ENCODE measurements around the gene TEX9.
"Not testable (repeated sequence)": the region's sequence is repeated elsewhere in the genome, so short reads cannot be mapped to it uniquely, and the experiment has no call there.

TEX9 gene

GRCh38 chr15:56367156-56367555, 1.9 kb downstream of the TEX9 start:
- H3K23ac ChIP-seq (ENCODE audit: low read length) = no peak overlapping the region
- H4K8ac ChIP-seq (ENCODE audit: low read depth, low read length) = no peak overlapping the region
- WGBS (ENCODE audit: extremely low coverage, insufficient coverage, insufficient read length) = no CpG with 5 or more reads among the region's 3 CpGs
- H2BK5ac ChIP-seq (ENCODE audit: low read depth, low read length, poor library complexity) = no peak overlapping the region
- no peak for DNase-seq
- no peak overlapping the region for H3K4me2 ChIP-seq (ENCODE audit: low read length)
- H2BK12ac ChIP-seq (ENCODE audit: low read length) = no peak overlapping the region
- no peaks in the 10 kb centered on the region for H3K36me3 ChIP-seq (ENCODE audit: control insufficient read depth in 1 of 2, insufficient read depth in 2 of 2, low read length in 2 of 2)
- no peaks in the 10 kb centered on the region for H3K79me1 ChIP-seq (ENCODE audit: low read length)
- H2BK120ac ChIP-seq (ENCODE audit: insufficient read depth, low read length, poor library complexity) = no peak overlapping the region
- H4K12ac ChIP-seq (ENCODE audit: low read depth, low read length) = no peak overlapping the region
- no peak overlapping the region for H2AK5ac ChIP-seq (ENCODE audit: low read length)
- no peak overlapping the region for H3K9ac ChIP-seq (ENCODE audit: low read length)
- H3K4ac ChIP-seq (ENCODE audit: low read depth, low read length) = no peak overlapping the region
- H3K18ac ChIP-seq (ENCODE audit: low read length) = no peak overlapping the region
- no peak overlapping the region for H3K14ac ChIP-seq (ENCODE audit: low read length)
- H2AFZ ChIP-seq (ENCODE audit: insufficient read depth, low read length, poor library complexity) = no peak overlapping the region
- H3K27ac ChIP-seq (ENCODE audit: low read depth, low read length) = no peak overlapping the region
- no peak overlapping the region for H4K91ac ChIP-seq (ENCODE audit: low read depth, low read length)
- no peaks in the 10 kb centered on the region for H3K79me2 ChIP-seq (ENCODE audit: control insufficient read depth, insufficient read depth, low read length, poor library complexity)
- no peaks in the 10 kb centered on the region for H3K4me1 ChIP-seq (ENCODE audit: control insufficient read depth in 1 of 2, insufficient read depth in 2 of 2, low read length in 2 of 2)
- H3K9me3 ChIP-seq (ENCODE audit: insufficient read depth, low read depth, low read length) = no peaks in the 10 kb centered on the region
- H3K27me3 ChIP-seq (ENCODE audit: insufficient read depth, low read length) = no peaks in the 10 kb centered on the region
- H3K4me3 ChIP-seq (ENCODE audit: low read depth, low read length) = no peak overlapping the region

GRCh38 chr15:56369234-56369633, 4.0 kb downstream of the TEX9 start:
- Histone ChIP-seq H4K8ac (ENCODE audit: low read depth, low read length) (peak overlapping the region; percentile 28), H3K4me2 (ENCODE audit: low read length) (no peak overlapping the region), H3K27me3 (ENCODE audit: insufficient read depth, low read length) (no peaks in the 10 kb centered on the region), H3K9ac (ENCODE audit: low read length) (no peak overlapping the region), H3K14ac (ENCODE audit: low read length) (peak overlapping the region; percentile 24), H3K23ac (ENCODE audit: low read length) (no peak overlapping the region), H2BK120ac (ENCODE audit: insufficient read depth, low read length, poor library complexity) (no peak overlapping the region), H2BK12ac (ENCODE audit: low read length) (no peak overlapping the region), H3K4me1 (ENCODE audit: control insufficient read depth in 1 of 2, insufficient read depth in 2 of 2, low read length in 2 of 2) (no peaks in the 10 kb centered on the region), H3K27ac (ENCODE audit: low read depth, low read length) (no peak overlapping the region), H3K18ac (ENCODE audit: low read length) (no peak overlapping the region), H3K4ac (ENCODE audit: low read depth, low read length) (no peak overlapping the region), H3K79me1 (ENCODE audit: low read length) (no peaks in the 10 kb centered on the region), H3K9me3 (ENCODE audit: insufficient read depth, low read depth, low read length) (no peaks in the 10 kb centered on the region), H2AK5ac (ENCODE audit: low read length) (no peak overlapping the region), H3K36me3 (ENCODE audit: control insufficient read depth in 1 of 2, insufficient read depth in 2 of 2, low read length in 2 of 2) (no peaks in the 10 kb centered on the region), H3K79me2 (ENCODE audit: control insufficient read depth, insufficient read depth, low read length, poor library complexity) (no peaks in the 10 kb centered on the region), H4K91ac (ENCODE audit: low read depth, low read length) (peak overlapping the region; percentile 14), H3K4me3 (ENCODE audit: low read depth, low read length) (no peak overlapping the region), H2AFZ (ENCODE audit: insufficient read depth, low read length, poor library complexity) (no peak overlapping the region), H4K12ac (ENCODE audit: low read depth, low read length) (no peak overlapping the region), H2BK5ac (ENCODE audit: low read depth, low read length, poor library complexity) (no peak overlapping the region)
- no peak for DNase-seq
- WGBS (ENCODE audit: extremely low coverage, insufficient coverage, insufficient read length) = no CpG with 5 or more reads among the region's 4 CpGs

DNA sequence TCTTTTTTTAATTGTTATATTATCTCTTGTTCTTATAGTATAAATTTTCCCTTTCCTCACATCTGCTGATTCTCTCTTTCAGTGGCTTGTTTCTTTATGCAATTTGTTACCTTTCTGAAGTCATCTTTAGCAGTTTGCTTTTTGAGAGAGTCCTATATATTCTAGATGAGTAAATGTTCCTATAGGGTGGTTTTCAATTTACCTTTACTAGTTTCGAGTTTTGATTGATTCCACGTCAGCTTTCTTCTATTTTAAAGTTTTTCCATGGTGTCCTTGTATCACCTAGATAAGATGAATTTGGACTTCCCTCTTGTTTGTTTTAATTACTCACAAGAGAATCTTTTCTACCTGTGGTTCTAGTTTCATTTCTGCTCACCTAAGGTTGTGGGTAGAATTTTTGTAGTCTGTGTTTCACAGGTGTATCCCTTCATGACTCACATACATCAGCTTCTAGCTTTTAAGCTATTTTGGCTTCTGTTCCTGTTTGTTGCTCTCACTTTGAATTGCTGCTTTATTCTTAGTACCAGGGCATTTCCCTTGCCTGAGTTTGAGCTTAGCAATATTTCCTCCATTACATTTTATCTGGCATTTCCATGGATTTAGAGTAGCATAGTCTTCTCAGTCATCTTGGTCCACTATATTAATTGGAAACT, 6.4 kb downstream of the TEX9 start:
- Histone ChIP-seq H3K27me3 (ENCODE audit: insufficient read depth, low read length) (no peaks in the 10 kb centered on the region), H3K4me2 (ENCODE audit: low read length) (no peak overlapping the region), H2AFZ (ENCODE audit: insufficient read depth, low read length, poor library complexity) (no peak overlapping the region), H2BK12ac (ENCODE audit: low read length) (no peak overlapping the region), H4K12ac (ENCODE audit: low read depth, low read length) (no peak overlapping the region), H3K9me3 (ENCODE audit: insufficient read depth, low read depth, low read length) (no peaks in the 10 kb centered on the region), H2AK5ac (ENCODE audit: low read length) (no peak overlapping the region), H3K27ac (ENCODE audit: low read depth, low read length) (no peak overlapping the region), H4K8ac (ENCODE audit: low read depth, low read length) (no peak overlapping the region), H3K79me2 (ENCODE audit: control insufficient read depth, insufficient read depth, low read length, poor library complexity) (no peaks in the 10 kb centered on the region), H3K36me3 (ENCODE audit: control insufficient read depth in 1 of 2, insufficient read depth in 2 of 2, low read length in 2 of 2) (no peaks in the 10 kb centered on the region), H3K9ac (ENCODE audit: low read length) (no peak overlapping the region), H4K91ac (ENCODE audit: low read depth, low read length) (no peak overlapping the region), H3K18ac (ENCODE audit: low read length) (no peak overlapping the region), H3K4me3 (ENCODE audit: low read depth, low read length) (no peak overlapping the region), H2BK120ac (ENCODE audit: insufficient read depth, low read length, poor library complexity) (no peak overlapping the region), H2BK5ac (ENCODE audit: low read depth, low read length, poor library complexity) (no peak overlapping the region), H3K23ac (ENCODE audit: low read length) (no peak overlapping the region), H3K79me1 (ENCODE audit: low read length) (no peaks in the 10 kb centered on the region), H3K4me1 (ENCODE audit: control insufficient read depth in 1 of 2, insufficient read depth in 2 of 2, low read length in 2 of 2) (no peaks in the 10 kb centered on the region), H3K14ac (ENCODE audit: low read length) (no peak overlapping the region), H3K4ac (ENCODE audit: low read depth, low read length) (no peak overlapping the region)
- WGBS (ENCODE audit: extremely low coverage, insufficient coverage, insufficient read length) = no CpG with 5 or more reads among the region's 2 CpGs
- no peak for DNase-seq

DNA sequence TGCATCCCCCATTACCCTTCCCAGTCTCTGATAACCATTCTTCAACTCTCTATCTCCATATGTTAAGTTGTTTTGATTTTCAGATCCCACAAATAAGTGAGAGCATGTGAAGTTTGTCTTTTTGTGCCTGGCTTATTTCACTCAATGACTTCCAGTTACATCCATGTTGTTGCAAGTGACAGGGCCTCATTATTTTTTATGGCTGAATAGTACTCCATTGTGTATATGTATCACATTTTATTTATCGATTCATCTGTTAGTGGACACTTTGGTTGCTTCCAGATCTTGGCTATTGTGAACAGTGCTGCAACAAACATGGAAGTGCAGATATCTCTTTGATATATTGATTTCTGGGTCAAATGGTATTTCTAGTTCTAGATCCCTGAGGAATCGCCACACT, 9.5 kb downstream of the TEX9 start:
- H3K4me3 ChIP-seq (ENCODE audit: low read depth, low read length); H3K9ac ChIP-seq (ENCODE audit: low read length); H3K18ac ChIP-seq (ENCODE audit: low read length); H3K4me2 ChIP-seq (ENCODE audit: low read length); H3K14ac ChIP-seq (ENCODE audit: low read length); H3K9me3 ChIP-seq (ENCODE audit: insufficient read depth, low read depth, low read length); H3K27ac ChIP-seq (ENCODE audit: low read depth, low read length); H2BK5ac ChIP-seq (ENCODE audit: low read depth, low read length, poor library complexity); H2BK12ac ChIP-seq (ENCODE audit: low read length); H4K12ac ChIP-seq (ENCODE audit: low read depth, low read length); H3K36me3 ChIP-seq (ENCODE audit: control insufficient read depth in 1 of 2, insufficient read depth in 2 of 2, low read length in 2 of 2); H3K23ac ChIP-seq (ENCODE audit: low read length); H2AK5ac ChIP-seq (ENCODE audit: low read length); DNase-seq; H2BK120ac ChIP-seq (ENCODE audit: insufficient read depth, low read length, poor library complexity); H3K4me1 ChIP-seq (ENCODE audit: control insufficient read depth in 1 of 2, insufficient read depth in 2 of 2, low read length in 2 of 2); H2AFZ ChIP-seq (ENCODE audit: insufficient read depth, low read length, poor library complexity); H3K27me3 ChIP-seq (ENCODE audit: insufficient read depth, low read length); H3K79me1 ChIP-seq (ENCODE audit: low read length); H3K79me2 ChIP-seq (ENCODE audit: control insufficient read depth, insufficient read depth, low read length, poor library complexity); H4K91ac ChIP-seq (ENCODE audit: low read depth, low read length); H4K8ac ChIP-seq (ENCODE audit: low read depth, low read length); H3K4ac ChIP-seq (ENCODE audit: low read depth, low read length): not testable (repeated sequence)
- WGBS (ENCODE audit: extremely low coverage, insufficient coverage, insufficient read length) = no CpG with 5 or more reads among the region's 2 CpGs
